Retina (tissue), 1 donor: ENCODE measurements around the gene PDK3.

Experiments
- DNase-seq: peaks from one replicate; pipeline ENCODE4 v3.0.0-alpha.2; 2016

PDK3 gene

DNA sequence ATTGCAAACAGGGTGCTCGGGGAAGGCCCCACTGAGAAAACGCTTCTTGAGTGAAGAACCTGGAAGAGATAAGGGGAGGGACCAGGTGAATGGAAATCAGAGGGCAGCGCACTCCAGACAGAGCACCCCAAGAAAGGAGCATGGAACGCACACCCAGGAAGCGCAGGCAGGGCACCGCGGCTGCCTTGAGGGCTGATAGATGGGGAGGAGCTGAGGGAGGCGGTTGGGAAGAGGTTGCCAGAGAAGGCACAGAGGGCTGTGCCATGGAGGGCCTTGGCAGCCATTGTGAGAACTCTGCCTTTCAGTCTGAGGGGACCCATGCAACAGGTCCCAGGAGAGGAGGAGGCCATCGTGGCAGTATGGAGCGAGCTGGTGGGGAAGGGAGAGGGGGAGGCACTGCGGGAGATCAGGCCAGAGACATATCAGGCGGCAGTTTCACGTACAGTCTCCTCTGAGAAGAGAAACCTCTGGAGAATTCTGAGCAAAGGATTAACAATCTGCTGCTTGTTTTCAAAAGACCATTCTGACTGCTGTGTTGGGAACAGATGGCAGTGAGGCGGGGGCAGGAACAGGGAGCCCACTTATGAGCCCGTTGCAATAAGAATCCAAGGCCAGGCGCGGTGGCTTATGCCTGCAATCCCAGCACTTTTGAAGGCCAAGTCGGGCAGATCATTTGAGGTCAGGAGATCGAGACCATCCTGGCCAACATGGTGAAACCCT is 98.4 kb downstream of the PDK3 start:
- no peak for DNase-seq

DNA sequence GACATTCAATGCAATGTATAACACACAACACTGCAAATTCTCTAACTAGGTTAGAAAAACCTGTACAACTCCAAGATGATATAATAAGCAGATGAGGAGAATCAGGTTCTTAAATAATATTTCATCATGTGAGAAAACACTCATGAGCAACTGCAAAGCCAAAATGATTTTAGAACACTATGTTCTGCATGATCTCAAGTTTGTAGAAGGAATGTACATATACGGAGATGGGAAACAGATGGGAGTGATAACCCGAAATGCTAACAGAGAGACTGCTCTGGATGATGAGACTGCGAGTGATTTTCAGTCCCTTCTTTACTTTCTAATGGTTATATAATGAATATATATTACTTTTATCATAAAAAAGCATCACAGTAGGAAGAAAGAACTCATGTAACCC is 101.2 kb downstream of the PDK3 start:
- DNase-seq: no peak

DNA sequence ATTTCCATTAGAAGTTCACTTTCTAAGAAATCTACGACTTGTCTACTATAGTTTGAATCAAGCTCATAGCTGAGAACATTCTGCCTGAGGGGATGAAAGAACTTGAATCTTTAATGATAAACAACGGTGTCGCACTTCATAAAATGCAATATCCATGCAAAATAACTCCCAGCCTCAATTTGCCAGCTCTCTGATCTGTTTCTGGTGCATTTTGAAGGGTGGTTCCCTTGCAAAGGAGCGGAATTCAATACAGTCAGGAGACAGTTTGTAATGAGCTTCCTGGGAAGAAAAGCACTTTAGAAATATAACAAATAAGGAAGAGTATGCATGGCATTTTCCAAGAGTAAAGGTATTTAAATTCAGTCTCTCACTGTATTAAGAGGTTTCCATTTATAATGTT is 102.1 kb downstream of the PDK3 start:
- no peak for DNase-seq

DNA sequence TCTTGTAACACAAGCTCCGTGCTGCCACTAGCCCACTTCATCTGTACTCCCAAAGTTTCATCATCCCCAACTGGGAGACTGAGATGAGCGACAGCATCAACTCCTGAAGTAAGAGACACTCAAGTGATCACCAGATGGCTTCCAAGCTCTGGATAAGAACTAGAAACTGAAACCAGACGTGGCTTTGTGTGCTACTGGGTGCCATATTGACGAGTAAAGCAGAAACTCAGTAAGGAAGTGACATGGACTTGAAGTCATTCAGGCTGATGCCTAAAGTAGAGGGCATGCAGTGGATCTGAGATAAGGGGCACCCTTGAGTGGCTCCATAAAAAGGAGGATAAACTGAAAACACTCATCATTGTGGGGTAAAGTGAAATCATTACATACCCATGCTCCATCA is 109.7 kb downstream of the PDK3 start:
- no peak for DNase-seq

DNA sequence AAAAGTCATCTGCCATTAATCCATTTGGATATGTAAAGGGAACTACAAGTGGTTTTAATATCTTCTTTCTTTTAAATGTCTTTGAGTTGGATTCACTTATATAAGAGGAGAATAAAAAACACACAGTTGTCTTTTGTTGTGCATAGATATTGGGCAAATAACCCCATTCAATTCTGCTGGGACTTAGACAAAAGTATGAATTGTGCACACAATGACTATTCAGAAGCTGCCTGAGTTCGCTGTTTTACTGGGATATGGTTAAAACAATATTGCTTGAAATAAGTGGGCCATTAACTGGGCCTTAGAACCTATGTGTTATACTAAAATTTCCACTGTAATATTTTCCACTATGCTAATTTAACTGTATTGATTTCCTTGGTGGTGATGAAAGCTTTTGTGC is 110.4 kb downstream of the PDK3 start:
- DNase-seq: no peak

DNA sequence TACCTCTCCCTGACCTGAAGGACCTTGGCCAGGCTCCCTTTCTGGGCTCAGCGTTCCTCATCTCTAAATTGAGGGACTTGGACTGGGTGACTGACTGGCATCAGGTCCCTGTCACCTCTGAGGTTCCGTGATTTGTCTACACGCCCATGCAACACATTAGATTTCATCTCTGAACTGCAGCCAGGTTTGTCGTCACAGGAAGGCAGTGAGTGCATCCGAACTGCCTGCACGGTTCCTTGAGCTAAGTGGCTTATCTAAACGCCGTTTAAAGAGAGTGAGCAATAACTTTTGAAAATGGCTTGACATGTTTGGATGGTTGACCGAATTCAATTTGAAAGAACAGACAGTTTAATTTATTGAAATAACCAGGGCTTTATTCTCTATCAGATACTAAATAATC is 112.0 kb downstream of the PDK3 start:
- DNase-seq: no peak
